ENCODE results near the gene C16orf92.

C16orf92 gene

GRCh38 chr16:29990034-29990433 is 33.0 kb upstream of the C16orf92 start:
- Histone ChIP-seq H3K9me3 (replicated peaks in 1 of 2; ENCODE audit: control insufficient read depth in 2 of 2, insufficient read depth in 1 of 2, low read depth in 1 of 2, low read length in 2 of 2) (no peaks in the 10 kb centered on the region), H3K27ac (replicated peaks; ENCODE audit: low read length) (no peak overlapping the region), H3K14ac (ENCODE audit: low read length) (no peak overlapping the region), H3K79me1 (ENCODE audit: low read depth, low read length) (no peaks in the 10 kb centered on the region), H2AK5ac (ENCODE audit: low read depth, low read length) (no peak overlapping the region), H3K4me1 (ENCODE audit: control insufficient read depth in 2 of 2, insufficient read depth in 1 of 2, low read depth in 1 of 2, low read length in 2 of 2) (peaks cover 4 to 6% of the 10 kb centered on the region in 2 donors), H3K36me3 (replicated peaks in 1 of 2; ENCODE audit: control insufficient read depth in 2 of 2, insufficient read depth in 2 of 2, low read length in 2 of 2) (peaks cover 49 to 92% of the 10 kb centered on the region in 2 donors), H3K9ac (ENCODE audit: low read depth, low read length, poor library complexity) (no peak overlapping the region), H3K27me3 (ENCODE audit: control insufficient read depth in 3 of 3, insufficient read depth in 3 of 3, low read depth in 1 of 3, low read length in 3 of 3) (no peaks in the 10 kb centered on the region), H3K23ac (ENCODE audit: low read depth, low read length, poor library complexity) (no peak overlapping the region), H3K4me3 (ENCODE audit: low read length in 2 of 2) (no peak overlapping the region), H4K91ac (ENCODE audit: low read depth, low read length, poor library complexity) (no peak overlapping the region), H2AFZ (ENCODE audit: low read length) (no peak overlapping the region), H4K8ac (ENCODE audit: low read depth, low read length) (no peak overlapping the region), H3K18ac (ENCODE audit: low read length) (no peak overlapping the region), H2BK120ac (ENCODE audit: low read depth, low read length) (no peak overlapping the region), H2BK5ac (ENCODE audit: low read length) (no peak overlapping the region), H3K4me2 (ENCODE audit: insufficient read depth, low read length, poor library complexity, severe bottlenecking) (no peak overlapping the region), H2BK15ac (ENCODE audit: low read length) (no peak overlapping the region), H3K4ac (ENCODE audit: low read length) (no peak overlapping the region), H2BK12ac (ENCODE audit: low read length) (no peak overlapping the region)
- DNase-seq (ENCODE audit: low spot score), result no peak
- WGBS, 2 donors (ENCODE audit: extremely low coverage in 2 of 2, insufficient read length in 2 of 2, insufficient replicate concordance in 1 of 2), result no CpG with 5 or more reads among the region's 2 CpGs

GRCh38 chr16:29990883-29991570 is 32.0 kb upstream of the C16orf92 start:
- Histone ChIP-seq H3K36me3 (replicated peaks in 1 of 2; ENCODE audit: control insufficient read depth in 2 of 2, insufficient read depth in 2 of 2, low read length in 2 of 2) (peaks cover 39 to 82% of the 10 kb centered on the region in 2 donors), H2BK120ac (ENCODE audit: low read depth, low read length) (no peak overlapping the region), H3K79me1 (ENCODE audit: low read depth, low read length) (no peaks in the 10 kb centered on the region), H3K4me1 (ENCODE audit: control insufficient read depth in 2 of 2, insufficient read depth in 1 of 2, low read depth in 1 of 2, low read length in 2 of 2) (peaks cover 4 to 10% of the 10 kb centered on the region in 2 donors), H4K8ac (ENCODE audit: low read depth, low read length) (no peak overlapping the region), H3K9ac (ENCODE audit: low read depth, low read length, poor library complexity) (peak overlapping the region; percentile 33), H3K23ac (ENCODE audit: low read depth, low read length, poor library complexity) (no peak overlapping the region), H3K14ac (ENCODE audit: low read length) (no peak overlapping the region), H3K27ac (replicated peaks; ENCODE audit: low read length) (no peak overlapping the region), H3K4me2 (ENCODE audit: insufficient read depth, low read length, poor library complexity, severe bottlenecking) (no peak overlapping the region), H2AK5ac (ENCODE audit: low read depth, low read length) (no peak overlapping the region), H3K9me3 (replicated peaks in 1 of 2; ENCODE audit: control insufficient read depth in 2 of 2, insufficient read depth in 1 of 2, low read depth in 1 of 2, low read length in 2 of 2) (no peaks in the 10 kb centered on the region), H2BK15ac (ENCODE audit: low read length) (no peak overlapping the region), H3K27me3 (ENCODE audit: control insufficient read depth in 3 of 3, insufficient read depth in 3 of 3, low read depth in 1 of 3, low read length in 3 of 3) (no peaks in the 10 kb centered on the region), H3K18ac (ENCODE audit: low read length) (no peak overlapping the region), H2BK5ac (ENCODE audit: low read length) (no peak overlapping the region), H2AFZ (ENCODE audit: low read length) (no peak overlapping the region), H3K4ac (ENCODE audit: low read length) (no peak overlapping the region), H4K91ac (ENCODE audit: low read depth, low read length, poor library complexity) (no peak overlapping the region), H3K4me3 (ENCODE audit: low read length in 2 of 2) (no peak overlapping the region), H2BK12ac (ENCODE audit: low read length) (no peak overlapping the region)
- WGBS, 2 donors (ENCODE audit: extremely low coverage in 2 of 2, insufficient read length in 2 of 2, insufficient replicate concordance in 1 of 2), result no CpG with 5 or more reads among the region's 35 CpGs
- DNase-seq (ENCODE audit: low spot score), result no peak

GRCh38 chr16:29991571-29991904 is 31.5 kb upstream of the C16orf92 start:
- Histone ChIP-seq H3K4me3 (ENCODE audit: low read length in 2 of 2) (no peak overlapping the region), H4K8ac (ENCODE audit: low read depth, low read length) (no peak overlapping the region), H3K79me1 (ENCODE audit: low read depth, low read length) (peaks cover 4% of the 10 kb centered on the region), H2AFZ (ENCODE audit: low read length) (no peak overlapping the region), H3K27ac (replicated peaks; ENCODE audit: low read length) (no peak overlapping the region), H2AK5ac (ENCODE audit: low read depth, low read length) (no peak overlapping the region), H3K4ac (ENCODE audit: low read length) (no peak overlapping the region), H3K4me1 (ENCODE audit: control insufficient read depth in 2 of 2, insufficient read depth in 1 of 2, low read depth in 1 of 2, low read length in 2 of 2) (peaks cover 5 to 10% of the 10 kb centered on the region in 2 donors), H2BK5ac (ENCODE audit: low read length) (no peak overlapping the region), H4K91ac (ENCODE audit: low read depth, low read length, poor library complexity) (no peak overlapping the region), H2BK120ac (ENCODE audit: low read depth, low read length) (no peak overlapping the region), H2BK15ac (ENCODE audit: low read length) (no peak overlapping the region), H3K36me3 (replicated peaks in 1 of 2; ENCODE audit: control insufficient read depth in 2 of 2, insufficient read depth in 2 of 2, low read length in 2 of 2) (peaks cover 34 to 77% of the 10 kb centered on the region in 2 donors), H2BK12ac (ENCODE audit: low read length) (no peak overlapping the region), H3K23ac (ENCODE audit: low read depth, low read length, poor library complexity) (no peak overlapping the region), H3K9ac (ENCODE audit: low read depth, low read length, poor library complexity) (peak overlapping the region; percentile 33), H3K27me3 (ENCODE audit: control insufficient read depth in 3 of 3, insufficient read depth in 3 of 3, low read depth in 1 of 3, low read length in 3 of 3) (no peaks in the 10 kb centered on the region), H3K4me2 (ENCODE audit: insufficient read depth, low read length, poor library complexity, severe bottlenecking) (no peak overlapping the region), H3K18ac (ENCODE audit: low read length) (no peak overlapping the region), H3K9me3 (replicated peaks in 1 of 2; ENCODE audit: control insufficient read depth in 2 of 2, insufficient read depth in 1 of 2, low read depth in 1 of 2, low read length in 2 of 2) (no peaks in the 10 kb centered on the region), H3K14ac (ENCODE audit: low read length) (no peak overlapping the region)
- DNase-seq (ENCODE audit: low spot score), result no peak
- WGBS, 2 donors (ENCODE audit: extremely low coverage in 2 of 2, insufficient read length in 2 of 2, insufficient replicate concordance in 1 of 2), result no CpG with 5 or more reads among the region's 5 CpGs

DNA sequence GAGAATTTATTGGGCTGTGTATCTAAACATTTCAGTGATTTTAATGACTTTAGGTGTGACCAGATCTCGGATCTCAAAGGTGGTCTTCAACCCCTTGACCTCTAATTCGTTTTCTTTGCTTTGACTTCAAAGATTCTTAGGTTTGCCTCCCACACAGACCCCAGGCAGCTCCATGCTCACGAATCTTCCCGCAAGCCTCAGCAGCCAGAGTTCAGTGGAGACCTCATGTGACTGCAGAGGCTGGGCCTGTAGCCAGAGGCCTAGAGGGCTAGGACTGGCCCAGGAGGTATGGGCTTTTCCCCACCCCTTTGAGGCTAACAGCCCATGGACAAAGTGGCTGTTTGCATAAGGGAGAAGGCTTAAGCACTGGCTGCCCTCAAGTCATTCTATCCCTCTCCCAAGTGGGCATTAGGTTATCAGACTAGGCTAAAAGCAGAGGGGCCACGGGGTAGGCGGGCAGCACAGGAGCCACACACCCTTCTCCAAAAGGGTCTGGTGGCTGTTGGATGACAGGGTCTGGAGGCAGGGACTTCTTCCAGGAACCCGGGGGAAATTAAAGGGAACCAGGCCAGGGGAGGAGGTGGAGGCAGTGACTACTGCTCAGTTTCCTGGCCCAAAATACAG is 30.5 kb upstream of the C16orf92 start:
- H3K4me3 ChIP-seq (ENCODE audit: low read length in 2 of 2), result no peak overlapping the region
- no peak overlapping the region for H3K18ac ChIP-seq (ENCODE audit: low read length)
- H3K27ac ChIP-seq (replicated peaks; ENCODE audit: low read length), result no peak overlapping the region
- peaks cover 8 to 10% of the 10 kb centered on the region in 2 donors for H3K4me1 ChIP-seq (ENCODE audit: control insufficient read depth in 2 of 2, insufficient read depth in 1 of 2, low read depth in 1 of 2, low read length in 2 of 2)
- peaks cover 27 to 73% of the 10 kb centered on the region in 2 donors for H3K36me3 ChIP-seq (replicated peaks in 1 of 2; ENCODE audit: control insufficient read depth in 2 of 2, insufficient read depth in 2 of 2, low read length in 2 of 2)
- no peak overlapping the region for H4K8ac ChIP-seq (ENCODE audit: low read depth, low read length)
- peaks cover 5% of the 10 kb centered on the region for H3K79me1 ChIP-seq (ENCODE audit: low read depth, low read length)
- H3K14ac ChIP-seq (ENCODE audit: low read length), result no peak overlapping the region
- no peak overlapping the region for H4K91ac ChIP-seq (ENCODE audit: low read depth, low read length, poor library complexity)
- DNase-seq (ENCODE audit: low spot score), result no peak
- no peak overlapping the region for H2BK12ac ChIP-seq (ENCODE audit: low read length)
- H3K23ac ChIP-seq (ENCODE audit: low read depth, low read length, poor library complexity), result no peak overlapping the region
- H2AFZ ChIP-seq (ENCODE audit: low read length), result no peak overlapping the region
- no peak overlapping the region for H2BK15ac ChIP-seq (ENCODE audit: low read length)
- H3K9ac ChIP-seq (ENCODE audit: low read depth, low read length, poor library complexity), result no peak overlapping the region
- no peaks in the 10 kb centered on the region for H3K9me3 ChIP-seq (replicated peaks in 1 of 2; ENCODE audit: control insufficient read depth in 2 of 2, insufficient read depth in 1 of 2, low read depth in 1 of 2, low read length in 2 of 2)
- no peak overlapping the region for H3K4me2 ChIP-seq (ENCODE audit: insufficient read depth, low read length, poor library complexity, severe bottlenecking)
- H2BK5ac ChIP-seq (ENCODE audit: low read length), result no peak overlapping the region
- H2AK5ac ChIP-seq (ENCODE audit: low read depth, low read length), result no peak overlapping the region
- H2BK120ac ChIP-seq (ENCODE audit: low read depth, low read length), result no peak overlapping the region
- H3K4ac ChIP-seq (ENCODE audit: low read length), result no peak overlapping the region
- no CpG with 5 or more reads among the region's 7 CpGs for WGBS, 2 donors (ENCODE audit: extremely low coverage in 2 of 2, insufficient read length in 2 of 2, insufficient replicate concordance in 1 of 2)
- no peaks in the 10 kb centered on the region for H3K27me3 ChIP-seq (ENCODE audit: control insufficient read depth in 3 of 3, insufficient read depth in 3 of 3, low read depth in 1 of 3, low read length in 3 of 3)

Measured in neuronal stem cell (in vitro differentiated cells).